HG02885 (cell line): ENCODE measurements around the gene SDC1.

Experiments
- ATAC-seq: cut with Tn5 transposase; IDR thresholded peaks from one replicate; pipeline ENCODE4 v1.9.1; 2021; ENCODE audit warnings: mild to moderate bottlenecking; ENCODE audit not compliant: unreplicated experiment, poor library complexity

Gene SDC1

DNA sequence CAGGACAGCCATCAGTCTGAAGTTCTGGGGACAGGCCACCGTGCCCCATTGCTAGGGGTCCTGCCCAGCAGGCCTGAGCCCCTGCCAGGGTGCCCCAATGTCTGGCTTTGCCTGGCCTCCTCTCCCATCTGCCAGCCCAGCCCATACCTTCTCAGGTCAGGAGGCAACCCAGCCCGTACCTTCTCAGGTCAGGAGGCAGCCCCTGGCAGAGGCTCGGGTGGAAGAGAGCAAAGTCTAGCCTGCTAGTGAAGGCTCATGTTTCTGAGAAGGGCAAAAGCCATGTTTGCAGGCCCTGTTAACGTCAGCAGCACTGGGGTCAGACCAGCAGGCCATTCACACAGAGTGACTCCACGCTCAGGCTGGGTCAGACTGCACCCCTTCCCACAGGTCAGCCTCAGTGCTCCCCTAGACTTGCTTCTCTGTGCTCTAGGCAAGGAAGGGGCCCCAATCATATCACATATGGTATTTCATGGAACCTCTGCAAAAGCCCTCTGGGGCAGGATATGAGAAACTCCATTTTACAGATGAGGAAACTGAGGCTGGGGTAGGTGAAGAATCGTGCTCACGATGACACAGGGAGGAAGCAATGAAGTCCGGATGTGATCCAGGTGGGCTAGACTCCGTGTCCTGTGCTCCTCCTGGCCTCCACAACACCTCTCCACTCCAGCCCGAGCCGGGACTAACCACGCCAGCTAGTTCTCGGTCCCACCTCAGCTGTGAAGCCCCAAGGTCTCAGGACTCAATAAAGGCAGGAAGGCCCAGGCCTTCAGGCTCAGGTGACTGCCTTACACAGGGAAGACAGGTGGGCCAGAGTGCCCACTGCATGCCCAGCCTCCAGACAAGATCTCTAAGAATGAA, 9.5 kb downstream of the SDC1 start:
- no peak for ATAC-seq

DNA sequence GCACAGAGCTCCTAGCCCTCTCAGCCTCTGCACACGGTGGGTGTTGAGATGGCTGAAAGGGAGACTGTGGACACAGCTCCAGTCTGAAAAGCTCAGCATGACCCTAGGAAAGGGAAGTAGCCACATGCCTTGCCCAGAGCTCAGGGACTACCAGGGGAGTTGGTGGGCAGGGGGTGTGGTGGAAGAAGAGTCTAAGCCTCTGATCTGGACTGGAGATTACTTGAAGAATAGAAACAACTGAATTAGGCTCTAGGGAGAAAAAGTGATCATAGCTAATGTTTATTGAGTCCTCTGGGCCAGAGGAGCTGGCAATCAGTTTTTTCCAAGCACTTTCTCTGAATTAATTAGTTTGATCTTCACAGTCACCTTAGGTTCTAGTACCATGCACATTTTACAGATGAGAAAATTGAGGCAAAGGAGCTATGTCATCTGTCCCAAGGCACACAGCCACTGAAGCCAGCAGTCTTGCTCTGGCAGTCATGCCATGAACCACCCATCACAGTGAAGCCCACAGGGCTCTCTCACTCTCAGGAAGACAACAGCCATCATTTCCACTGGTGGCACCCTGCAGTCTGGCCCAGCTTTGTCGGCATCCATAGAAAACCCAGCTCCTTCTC, 10.3 kb downstream of the SDC1 start:
- peak; percentile 18 for ATAC-seq

DNA sequence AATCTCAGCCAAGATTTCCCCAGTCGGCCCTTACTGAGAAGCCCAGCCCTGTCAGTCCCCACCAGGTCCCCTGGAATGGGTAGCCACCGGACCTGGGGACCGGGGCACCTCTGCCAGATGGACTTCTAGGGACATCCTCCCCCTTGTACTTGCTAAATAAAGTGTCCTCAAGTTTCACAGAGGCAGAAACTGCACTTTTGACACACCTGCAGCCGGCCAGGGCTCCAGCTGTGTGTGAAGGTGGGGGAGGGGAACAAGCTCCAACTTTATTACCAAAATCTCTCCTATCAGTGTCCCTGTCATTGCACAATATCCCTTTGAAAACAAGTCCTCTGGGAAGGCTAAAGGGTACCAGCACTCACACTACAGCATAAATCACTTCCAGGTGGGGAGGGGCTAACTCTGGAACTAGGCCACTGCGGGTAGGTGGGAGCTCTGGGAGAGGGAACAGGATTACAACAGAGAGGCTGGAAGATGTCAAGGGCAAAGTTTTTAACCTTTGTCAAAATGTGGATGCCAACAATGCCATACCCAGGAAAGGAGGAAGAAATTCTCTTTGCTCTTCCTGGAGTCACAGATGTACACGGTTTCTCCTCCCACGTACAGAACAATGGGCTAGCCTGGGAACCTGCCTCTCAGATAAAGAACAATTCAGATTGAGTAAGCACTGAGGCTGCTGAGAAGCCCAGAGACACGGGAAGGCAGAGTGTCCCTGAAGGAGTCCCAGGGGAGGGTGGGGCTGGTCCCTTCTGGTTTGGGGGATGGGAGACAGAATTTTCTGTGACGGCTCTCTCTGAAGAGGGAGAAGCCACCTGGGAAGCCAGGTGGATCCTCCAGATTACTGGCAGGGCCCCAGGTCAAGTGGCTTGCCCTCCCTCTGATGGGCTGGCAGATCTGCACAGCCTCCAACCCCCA, 11.0 kb downstream of the SDC1 start:
- peak; percentile 40 for ATAC-seq

DNA sequence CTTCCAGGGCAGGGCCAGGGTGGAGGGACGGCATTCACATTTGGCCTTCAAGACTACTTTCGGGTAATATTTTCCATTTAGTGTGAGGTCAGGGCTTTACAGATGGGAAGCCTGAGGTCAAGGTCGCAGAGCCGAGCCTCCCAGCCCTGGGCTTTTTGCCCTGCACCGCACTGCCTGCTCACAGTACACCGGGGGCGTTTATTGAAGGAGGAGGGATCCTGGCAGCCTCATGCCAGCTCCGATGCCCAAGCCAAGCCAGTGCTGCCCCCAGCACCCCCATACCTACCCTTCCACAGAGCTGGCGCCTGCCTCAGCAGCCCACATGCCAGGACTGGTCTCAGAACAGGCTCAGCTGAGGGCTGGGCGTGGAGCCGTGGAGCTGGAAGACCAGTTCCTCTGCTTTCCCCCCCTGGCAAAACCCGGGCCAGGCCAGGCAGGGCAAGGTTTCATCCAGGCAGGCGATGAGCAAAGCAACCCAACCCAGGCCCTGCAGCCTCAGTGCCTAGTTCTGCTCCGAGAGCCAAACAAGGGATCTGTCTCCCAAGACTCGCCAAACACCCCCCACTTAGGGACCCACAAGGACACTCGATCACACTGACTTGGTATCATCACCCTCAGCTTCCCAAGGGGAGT, 11.9 kb downstream of the SDC1 start:
- no peak for ATAC-seq

DNA sequence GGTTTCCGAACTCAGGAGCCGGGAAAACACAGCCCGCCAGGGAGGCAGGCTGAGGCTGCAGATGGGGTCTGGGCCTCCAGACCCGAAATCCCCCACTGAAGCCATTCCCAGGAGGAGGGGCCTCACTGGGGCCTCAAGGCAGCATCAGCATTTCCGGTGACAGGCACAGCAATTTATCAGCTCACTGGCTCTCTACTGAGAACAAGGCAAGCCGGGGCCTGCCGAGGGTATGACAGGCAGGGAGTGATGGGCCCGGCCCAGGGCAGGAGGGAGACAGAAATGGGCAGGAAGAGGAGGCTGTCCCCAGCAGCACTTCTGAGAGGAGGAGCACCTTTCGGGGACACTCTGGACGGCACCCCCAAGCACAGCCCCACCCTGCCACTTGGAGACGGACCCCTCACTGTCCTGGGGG, 12.5 kb downstream of the SDC1 start:
- ATAC-seq = no peak

DNA sequence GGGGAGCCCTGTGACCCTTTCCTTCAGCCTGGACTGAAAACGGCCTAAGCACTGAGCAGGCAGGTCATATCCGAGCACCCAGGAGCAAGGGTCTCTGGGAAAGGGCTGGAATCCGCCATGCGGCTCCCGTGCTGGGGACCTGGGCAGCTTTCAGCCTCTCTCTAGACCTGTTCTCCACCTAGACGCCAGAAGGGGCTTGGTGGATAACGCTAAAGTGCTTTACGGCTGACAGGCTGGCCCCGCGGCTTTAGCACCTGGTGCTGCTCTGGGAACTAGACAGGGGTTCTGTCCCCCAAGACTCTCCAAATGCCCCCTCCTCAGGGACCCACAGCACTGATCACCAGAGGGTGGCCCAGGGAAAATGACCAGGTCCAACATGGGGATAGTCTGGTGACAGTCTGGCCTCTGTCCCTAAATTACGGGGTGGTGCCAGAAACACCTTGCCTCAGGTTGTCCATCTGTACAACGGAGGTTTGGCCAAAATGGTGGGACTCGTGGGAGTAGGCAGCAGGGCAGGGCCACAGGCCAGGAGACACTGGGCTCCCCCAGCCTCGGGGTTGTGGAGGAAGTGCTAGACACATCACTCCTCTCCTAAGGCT, 13.0 kb downstream of the SDC1 start:
- no peak for ATAC-seq

DNA sequence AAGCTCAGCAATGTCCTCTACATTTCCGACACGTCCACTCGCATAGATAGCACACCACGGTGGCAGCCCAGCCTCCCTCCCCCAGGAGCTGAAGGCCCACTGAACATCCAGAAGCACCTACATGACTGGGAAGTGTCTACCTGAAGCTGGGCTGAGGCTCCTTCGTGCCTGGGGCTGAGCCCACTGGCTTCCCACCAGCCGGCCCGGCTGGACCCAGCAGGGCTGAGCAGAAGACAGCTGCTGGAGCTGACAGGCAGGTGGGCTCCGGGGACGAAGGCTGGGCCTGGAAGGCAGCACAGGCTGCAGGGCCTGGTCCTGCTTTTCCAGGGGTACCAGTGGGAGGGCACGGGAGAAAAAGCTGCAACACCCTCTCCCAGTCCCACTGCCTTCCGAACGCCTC, 13.5 kb downstream of the SDC1 start:
- ATAC-seq = no peak

DNA sequence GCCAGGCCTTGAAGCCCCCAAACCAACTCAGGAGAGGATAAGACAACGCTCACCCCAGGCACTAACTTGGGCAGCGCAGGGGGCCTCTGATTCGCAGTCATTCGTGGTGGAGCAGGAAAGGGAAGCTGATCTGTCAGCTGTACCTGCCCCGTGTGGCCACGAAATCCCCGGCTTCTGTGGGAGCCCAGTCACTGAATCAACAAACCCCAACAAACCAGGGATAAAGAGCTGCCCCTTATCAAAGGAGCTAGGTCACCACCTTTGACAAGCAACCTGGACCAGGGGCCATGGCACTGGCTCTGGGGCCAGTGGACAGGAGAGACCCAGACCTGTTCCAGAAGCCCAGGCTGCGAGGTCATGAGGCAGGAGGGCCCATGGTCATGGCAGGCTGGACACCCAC, 14.5 kb downstream of the SDC1 start:
- no peak for ATAC-seq

DNA sequence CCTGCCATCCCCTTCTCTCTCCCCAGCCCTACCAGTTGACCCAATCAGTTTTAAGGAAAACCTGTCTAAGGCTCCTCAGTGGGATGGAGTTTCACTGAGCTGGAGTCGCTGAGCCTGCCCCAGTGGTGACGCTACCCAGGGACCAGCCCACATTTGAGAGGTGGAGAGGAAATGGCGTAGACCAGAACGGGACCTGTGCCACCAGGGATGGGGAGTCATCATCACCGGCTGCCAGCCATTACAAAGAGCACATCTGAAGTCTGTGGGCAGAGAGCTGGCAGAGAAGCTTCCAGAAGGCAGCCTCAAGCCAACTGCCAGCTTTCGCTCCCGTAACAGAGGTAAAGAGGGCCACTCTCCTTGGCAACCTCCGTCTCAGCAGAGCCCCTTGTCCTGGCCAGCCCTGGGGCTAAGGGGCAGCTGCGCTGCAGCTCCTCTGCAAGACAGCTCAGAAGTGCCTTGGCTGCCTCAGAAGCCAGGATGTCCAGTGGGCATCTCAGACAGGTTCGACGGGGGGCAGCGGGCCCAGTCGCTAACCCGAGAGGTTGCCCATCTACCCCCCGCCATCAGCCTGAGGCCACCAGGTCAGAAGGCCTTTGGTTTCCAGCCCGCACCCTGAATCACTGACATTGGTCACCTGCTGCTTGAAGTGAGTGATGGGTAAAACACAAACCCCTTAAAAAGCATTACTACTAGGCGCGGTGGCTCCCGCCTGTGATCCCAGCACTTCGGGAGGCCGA, 15.4 kb downstream of the SDC1 start:
- ATAC-seq = no peak

DNA sequence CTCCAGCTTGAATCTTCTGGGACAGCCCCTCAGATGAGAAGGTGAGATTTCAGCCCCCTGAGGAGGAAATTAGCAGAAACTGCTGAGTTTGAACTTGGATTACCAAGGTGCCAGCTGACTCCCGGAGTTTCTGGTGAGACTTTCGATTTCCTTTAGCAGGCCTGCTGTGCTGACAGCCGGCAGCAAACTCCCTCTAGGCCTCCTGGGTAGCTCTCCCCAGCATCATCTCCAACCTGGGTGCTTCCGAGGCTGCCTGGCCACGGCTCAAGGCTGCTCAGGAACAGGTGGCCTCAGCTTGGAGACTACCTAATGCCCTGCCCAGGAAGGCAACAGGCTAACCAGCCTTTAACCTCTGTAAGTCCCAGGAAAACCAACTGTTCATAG, 16.5 kb downstream of the SDC1 start:
- no peak for ATAC-seq

DNA sequence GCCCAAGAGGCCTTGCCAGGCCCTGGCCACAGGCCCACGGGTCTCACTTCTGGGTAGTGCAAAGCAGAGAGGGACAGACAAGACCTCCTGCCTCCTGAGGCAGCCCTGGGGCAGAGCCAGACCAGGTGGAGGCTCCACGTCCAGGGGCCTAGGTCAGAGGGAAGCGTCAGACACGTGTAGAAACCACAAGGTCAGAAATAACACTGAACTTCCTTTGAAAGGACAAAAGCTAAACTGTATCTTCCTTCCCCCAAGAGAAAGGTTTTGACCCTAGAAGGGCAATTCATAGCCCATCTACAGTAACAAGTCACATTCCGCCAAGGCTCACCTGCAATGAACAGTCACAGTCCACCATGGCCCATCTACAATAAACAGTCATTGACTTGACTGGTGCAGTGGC, 17.9 kb downstream of the SDC1 start:
- peak; percentile 72 for ATAC-seq

DNA sequence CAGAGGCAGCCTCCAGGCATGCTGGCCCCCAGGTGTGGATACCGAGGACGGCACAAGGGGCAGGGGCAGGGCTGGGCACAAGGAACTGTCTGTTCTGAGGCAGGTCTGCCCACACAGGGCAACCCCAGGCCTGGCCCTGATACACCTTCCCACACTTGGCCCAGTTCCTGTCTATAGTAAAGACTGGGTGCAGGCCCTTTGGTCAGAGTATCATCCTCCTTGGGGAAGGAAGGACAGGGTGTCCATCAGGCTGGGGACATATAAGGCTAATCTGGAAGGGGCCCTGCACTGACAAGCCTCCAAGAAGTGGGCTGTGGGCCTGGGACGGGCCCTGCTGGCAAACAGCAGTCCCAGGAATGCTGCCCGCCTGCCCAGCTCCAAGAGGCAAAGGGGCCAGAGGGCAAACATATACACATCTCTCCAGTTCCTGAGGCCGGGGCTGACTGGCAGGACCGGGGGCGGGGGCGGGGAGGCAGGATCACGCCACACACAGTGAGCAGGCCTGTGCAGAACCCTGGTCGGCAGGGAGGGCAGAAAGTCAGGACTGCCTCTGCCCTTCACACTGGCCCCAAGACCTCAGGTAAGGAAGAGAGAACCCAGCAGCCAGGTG, 18.9 kb downstream of the SDC1 start:
- ATAC-seq = no peak

DNA sequence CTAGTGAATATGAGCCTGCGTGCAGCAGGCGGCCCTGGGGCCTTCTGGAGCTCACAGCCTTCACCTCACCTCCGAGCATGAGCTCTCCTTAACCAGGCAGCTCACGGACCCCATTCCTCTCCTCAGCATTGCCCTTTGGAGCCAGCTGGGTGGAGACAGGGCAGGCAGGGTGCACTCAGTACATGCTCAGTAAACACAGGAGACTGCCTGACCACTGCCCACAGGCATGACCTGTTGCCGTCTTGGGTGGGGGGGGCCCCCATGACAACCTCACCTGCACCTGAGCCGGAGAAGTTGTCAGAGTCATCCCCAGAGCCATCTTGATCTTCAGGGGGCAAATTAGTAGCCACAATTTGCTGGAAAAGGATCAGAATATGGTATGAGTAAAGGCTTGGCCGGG, 19.9 kb downstream of the SDC1 start:
- no peak for ATAC-seq

DNA sequence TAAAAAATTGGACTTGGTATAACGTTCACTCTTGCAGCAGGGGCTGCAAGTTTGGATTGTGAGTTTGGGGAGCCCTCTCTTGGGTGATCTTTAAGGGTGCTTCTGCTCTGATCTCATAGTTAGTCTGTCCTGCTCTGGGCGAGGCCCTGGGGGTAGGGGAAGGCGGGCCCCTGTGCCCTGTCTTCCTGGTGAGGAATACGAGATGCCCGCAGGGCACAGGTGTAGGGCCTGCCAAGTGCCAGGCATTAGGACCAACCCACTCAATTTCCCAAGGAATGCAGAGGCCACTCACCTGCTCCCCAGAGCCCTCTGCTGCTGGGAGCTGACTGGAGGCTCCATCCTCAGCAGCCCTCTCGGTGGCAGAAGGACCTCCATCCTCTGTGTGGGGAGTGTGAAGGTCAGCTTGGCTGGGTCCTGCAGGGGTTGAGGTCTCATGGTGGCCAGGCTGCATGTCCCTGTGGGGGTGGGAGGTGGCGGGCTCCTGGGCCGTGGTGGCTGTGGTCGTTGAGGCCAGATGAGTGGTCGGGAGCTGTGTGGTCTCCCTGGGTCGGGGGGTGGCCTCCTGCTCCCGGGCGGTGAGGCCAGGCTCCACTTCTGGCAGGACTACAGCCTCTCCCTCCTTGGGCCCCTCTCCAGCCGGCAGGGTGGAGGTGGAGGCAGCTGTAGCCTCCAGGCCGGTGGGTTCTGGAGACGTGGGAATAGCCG, 21.3 kb downstream of the SDC1 start:
- ATAC-seq = no peak

DNA sequence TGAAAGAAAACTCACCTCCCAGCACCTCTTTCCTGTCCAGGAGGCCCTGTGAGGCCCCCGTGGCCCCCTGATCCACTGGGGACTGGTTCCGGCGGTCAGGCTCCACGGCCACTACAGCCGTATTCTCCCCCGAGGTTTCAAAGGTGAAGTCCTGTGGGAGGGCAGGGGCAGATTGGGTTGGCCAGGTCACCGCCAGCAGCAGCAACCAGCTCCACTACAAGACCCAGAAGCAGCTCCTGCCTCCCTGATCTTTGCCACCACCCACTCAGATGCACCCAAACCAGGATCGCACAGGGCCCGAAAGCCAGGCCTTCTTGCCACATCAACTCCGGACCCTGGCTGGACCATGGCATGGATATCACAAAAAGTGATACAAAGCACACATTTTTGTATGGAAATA, 21.9 kb downstream of the SDC1 start:
- no peak for ATAC-seq

DNA sequence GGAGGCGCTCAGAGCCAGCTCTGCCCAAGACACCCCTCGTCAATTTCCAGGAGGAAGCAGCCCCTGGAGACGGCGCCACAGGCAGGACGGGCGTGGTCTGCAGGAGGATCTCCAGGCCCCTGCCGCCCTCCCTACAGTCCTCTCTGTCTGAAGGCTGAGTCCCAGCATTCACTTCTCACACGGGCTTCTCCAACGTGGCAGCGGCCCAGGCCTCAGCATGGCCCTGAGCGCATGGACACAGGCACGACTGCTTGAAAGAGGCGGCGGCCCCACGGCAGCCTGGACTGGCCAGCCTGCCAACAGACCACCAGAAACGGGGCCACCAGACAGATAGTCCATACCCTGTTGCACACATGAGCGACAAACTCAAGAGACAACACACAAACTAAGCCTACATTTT, 23.3 kb downstream of the SDC1 start:
- no peak for ATAC-seq

DNA sequence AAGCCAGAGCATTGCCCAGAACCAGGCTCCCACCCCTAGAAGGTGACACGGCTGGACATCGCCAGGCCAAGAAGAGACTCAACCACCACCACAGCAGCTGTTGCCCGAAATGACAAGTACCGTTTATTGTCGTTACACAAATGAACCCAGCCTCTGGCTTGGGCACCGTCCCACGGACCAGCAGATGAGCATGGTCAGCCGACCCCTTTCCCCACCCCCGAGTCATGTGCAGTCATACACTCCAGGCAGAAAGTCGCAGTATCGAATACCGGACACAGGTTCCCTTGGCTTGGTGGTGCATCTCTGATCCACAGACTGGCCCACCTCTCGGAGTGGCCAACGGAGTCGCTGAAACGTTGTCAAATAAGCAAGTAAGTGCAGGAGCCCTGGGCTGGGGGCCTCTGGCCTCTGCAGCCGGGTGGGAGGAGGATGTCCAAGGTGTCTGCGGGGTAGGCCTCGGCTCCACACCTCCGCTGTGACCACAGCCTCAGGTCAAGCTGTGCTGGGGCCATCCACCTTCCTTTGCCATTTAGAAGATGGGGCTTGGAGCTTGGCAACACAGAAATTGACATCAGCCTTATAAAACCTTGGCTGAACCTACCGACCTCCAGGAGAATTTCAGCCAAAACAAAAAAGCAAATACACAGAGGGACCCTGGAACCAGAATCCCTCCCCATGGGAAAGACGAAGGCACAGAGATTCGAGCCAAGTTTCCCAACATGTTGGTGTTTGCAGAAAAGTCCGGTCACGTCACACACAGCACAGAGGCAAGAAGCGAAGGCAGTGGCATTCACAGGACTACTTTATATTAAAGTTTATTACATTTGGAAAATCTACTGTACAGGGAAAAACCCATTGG, 24.0 kb downstream of the SDC1 start:
- no peak for ATAC-seq
